22Rv1 (cell line): Measurements from ENCODE around the gene ANAPC1.

Experiments used
- CTCF ChIP-seq: fragments of 450-650 bp; IDR thresholded peaks from 2 replicates; pipeline ENCODE4 v1.5.1; 2017; ENCODE audit warnings: mild to moderate bottlenecking
- ZFX ChIP-seq: fragments of 450-650 bp; IDR thresholded peaks from 2 replicates; pipeline ENCODE4 v1.6.1; 2017; ENCODE audit warnings: antibody characterized with exemption, borderline replicate concordance

GRCh38 chr2:111904726-111905474 lies 20.9 kb upstream of the ANAPC1 start:
- no peak for TF ChIP-seq CTCF
- no peak for TF ChIP-seq ZFX
